CD14-positive monocyte (primary cell): ENCODE measurements around the gene PAK4. TPM values are rescaled to one million over a fixed set of nuclear protein-coding genes. Genes with fewer than 3 reads are reported as not detected.
A peak's percentile ranks its signal among the peaks of the same experiment; 100 is the strongest.

Experiments
- DNase-seq, 3 donors: peaks; one replicate each; pipeline ENCODE4 v3.0.0-alpha.2; 2011 to 2022
- H2AFZ ChIP-seq: 2 replicates; pipeline ENCODE4 v1.6.0; 2012; ENCODE audit warnings: mild to moderate bottlenecking, low read depth, low read length, inconsistent platforms; ENCODE audit not compliant: insufficient read depth, poor library complexity, severe bottlenecking
- H3K27ac ChIP-seq, 2 donors: 1 replicate in 1 of 2; 2 replicates in 1 of 2; pipeline ENCODE4 v1.5.1; 2012 to 2013; ENCODE audit warnings: low read length in 2 of 2, control low read depth in 1 of 2, inconsistent platforms in 1 of 2, low read depth in 1 of 2, mild to moderate bottlenecking in 1 of 2
- H3K27me3 ChIP-seq, 2 donors: one replicate each; pipeline versions ENCODE4 v1.6.0 to v1.6.1; 2011 to 2013; ENCODE audit warnings: low read length in 2 of 2; ENCODE audit not compliant: control insufficient read depth in 2 of 2, insufficient read depth in 2 of 2
- H3K36me3 ChIP-seq, 2 donors: replicated peaks in 1 of 2; 1 replicate in 1 of 2; 2 replicates in 1 of 2; pipeline versions ENCODE4 v1.5.1 to v1.6.1; 2012 to 2013; ENCODE audit warnings: low read length in 2 of 2, control low read depth in 1 of 2, inconsistent platforms in 1 of 2, mild to moderate bottlenecking in 1 of 2; ENCODE audit not compliant: insufficient read depth in 2 of 2, control insufficient read depth in 1 of 2
- H3K4me1 ChIP-seq, 2 donors: 1 replicate in 1 of 2; 2 replicates in 1 of 2; pipeline versions ENCODE4 v1.5.1 to v1.6.1; 2012 to 2013; ENCODE audit warnings: low read length in 2 of 2, control low read depth in 1 of 2, inconsistent platforms in 1 of 2, mild to moderate bottlenecking in 1 of 2, moderate library complexity in 1 of 2; ENCODE audit not compliant: insufficient read depth in 2 of 2, control insufficient read depth in 1 of 2
- H3K4me2 ChIP-seq: replicated peaks from 2 replicates; pipeline ENCODE3; 2012; ENCODE audit warnings: low read length, moderate library complexity, mild to moderate bottlenecking; ENCODE audit not compliant: poor library complexity, severe bottlenecking; ENCODE audit errors: extremely low read depth
- H3K4me3 ChIP-seq, 3 experiments: fragments of 200-600 bp in 1 of 3; sonication (generic) in 1 of 3; replicated peaks in 1 of 3; 1 replicate in 2 of 3; 2 replicates in 1 of 3; pipeline ENCODE4 v1.5.1; 2011 to 2013; ENCODE audit warnings: low read length in 3 of 3, mild to moderate bottlenecking in 3 of 3, control low read depth in 2 of 3, low read depth in 2 of 3, inconsistent platforms in 1 of 3, moderate library complexity in 1 of 3
- H3K79me2 ChIP-seq: 2 replicates; pipeline ENCODE4 v1.6.0; 2012; ENCODE audit warnings: mild to moderate bottlenecking, control low read depth, inconsistent platforms, low read length, moderate library complexity; ENCODE audit not compliant: insufficient read depth
- H3K9ac ChIP-seq: 2 replicates; pipeline ENCODE4 v1.6.0; 2017; ENCODE audit warnings: low read length, mild to moderate bottlenecking; ENCODE audit not compliant: insufficient read depth, poor library complexity, severe bottlenecking
- H3K9me3 ChIP-seq, 2 donors: replicated peaks in 1 of 2; 1 replicate in 1 of 2; 2 replicates in 1 of 2; pipeline versions ENCODE4 v1.5.1 to v1.6.1; 2012 to 2013; ENCODE audit warnings: low read length in 2 of 2, control low read depth in 1 of 2; ENCODE audit not compliant: control insufficient read depth in 1 of 2, insufficient read depth in 1 of 2
- H4K20me1 ChIP-seq: 2 replicates; pipeline ENCODE4 v1.6.0; 2012; ENCODE audit warnings: mild to moderate bottlenecking, low read length, control low read depth, moderate library complexity; ENCODE audit not compliant: insufficient read depth
- H3K27ac Mint-ChIP-seq, 7 donors: one replicate each; pipeline ENCODE4 v1.8.0; 2020; ENCODE audit warnings: mild to moderate bottlenecking in 7 of 7, mixed read lengths in 7 of 7, moderate library complexity in 6 of 7, inconsistent platforms in 2 of 7
- H3K27me3 Mint-ChIP-seq, 3 donors: one replicate each; pipeline ENCODE4 v1.8.0; 2021 to 2022; ENCODE audit warnings: low read depth in 3 of 3, mild to moderate bottlenecking in 3 of 3, mixed read lengths in 3 of 3, moderate library complexity in 3 of 3, inconsistent platforms in 1 of 3
- H3K36me3 Mint-ChIP-seq, 2 donors: one replicate each; pipeline ENCODE4 v1.8.0; 2020; ENCODE audit warnings: mixed read lengths in 2 of 2, inconsistent platforms in 1 of 2, mild to moderate bottlenecking in 1 of 2
- H3K4me1 Mint-ChIP-seq: one replicate; pipeline ENCODE4 v1.8.0; 2020; ENCODE audit warnings: mild to moderate bottlenecking, mixed read lengths
- H3K4me3 Mint-ChIP-seq, 2 donors: one replicate each; pipeline ENCODE4 v1.8.0; 2020; ENCODE audit warnings: mild to moderate bottlenecking in 2 of 2, mixed read lengths in 2 of 2, moderate library complexity in 1 of 2
- H3K9me3 Mint-ChIP-seq, 7 donors: one replicate each; pipeline ENCODE4 v1.8.0; 2020 to 2022; ENCODE audit warnings: mixed read lengths in 7 of 7, mild to moderate bottlenecking in 6 of 7, moderate library complexity in 6 of 7, inconsistent platforms in 2 of 7
- WGBS: methylation state at CpG from one replicate; pipeline ENCODE4 v1.1.5; 2013; ENCODE audit warnings: missing lambda C conversion rate; ENCODE audit not compliant: insufficient coverage; 5-methylcytosine and 5-hydroxymethylcytosine counted together
- intact Hi-C, 2 donors: fragments of 100-400 bp; cut with micrococcal nuclease; formaldehyde crosslinking; loops; one replicate each; pipeline versions ENCODE4 v1.15.0 to v1.15.1; 2023
- polyA plus RNA-seq, 3 donors: library from polyadenylated mRNA; depleted of rRNA in 1 of 3; unstranded in 2 of 3; stranded (reverse) in 1 of 3; fragments of 300-500 nt in 2 of 3; fragments of >200 nt in 1 of 3; fragmentation: Illumina TruSeq in 2 of 3; gene quantifications; 1 replicate in 2 of 3; 2 replicates in 1 of 3; pipeline ENCODE4 v1.2.3, GENCODE V29; 2012 to 2021
- TF ChIP-seq, protein P1 (sequence below): fragments of 200-600 bp; IDR thresholded peaks from one replicate; pipeline ENCODE4 v1.8.0; 2022; ENCODE audit warnings: antibody characterized with exemption, mild to moderate bottlenecking

Gene PAK4
- polyA plus RNA-seq, 3 donors: 1.3 to 11.3 (median 1.5) TPM

DNA sequence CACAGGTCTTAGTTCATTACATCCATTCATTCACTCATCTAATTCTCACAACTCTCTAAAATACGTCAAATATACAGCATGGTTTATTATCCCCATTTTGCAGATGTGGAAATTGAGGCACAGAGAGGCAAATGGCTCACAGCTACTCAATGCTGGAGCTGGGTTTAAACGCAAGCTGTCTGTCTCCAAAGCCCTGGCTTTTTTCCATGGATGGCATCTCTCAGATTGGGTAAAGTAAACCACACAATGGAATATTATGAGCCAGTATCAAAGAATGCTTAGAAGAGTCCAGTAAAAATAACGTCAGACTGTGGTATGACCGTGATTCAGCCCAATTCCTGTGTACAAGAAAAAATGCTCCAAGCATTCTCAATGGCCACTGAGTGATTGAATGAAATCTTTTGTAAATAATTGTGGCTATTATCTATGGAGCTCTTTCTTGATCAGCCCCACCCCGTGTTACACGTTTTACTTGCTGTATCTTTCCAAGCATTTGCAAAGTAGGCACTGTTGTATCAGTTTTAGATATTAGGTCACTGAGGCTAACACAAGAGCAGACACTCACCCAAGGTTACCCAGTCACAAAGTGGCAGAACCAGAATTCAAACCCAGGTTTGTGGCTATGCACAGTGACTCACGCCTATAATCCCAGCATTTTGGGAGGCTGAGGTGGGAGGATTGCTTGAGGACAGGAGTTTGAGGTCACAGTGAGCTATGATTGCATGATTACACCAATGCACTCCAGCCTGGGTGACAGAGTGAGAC lies 47.0 kb upstream of the PAK4 start:
- Mint-ChIP-seq H3K36me3 (no peaks in the 10 kb centered on the region), H3K4me1 (peaks cover 8% of the 10 kb centered on the region), H3K27ac (peak overlapping the region in 1 of 7 donors; percentile 57), H3K4me3 (no peak overlapping the region), H3K27me3 (peaks cover 32 to 35% (median 32%) of the 10 kb centered on the region in 3 donors), H3K9me3 (peaks cover 0 to 3% (median under 1%) of the 10 kb centered on the region in 7 donors)
- intact Hi-C loops: no loop called here
- Histone ChIP-seq H3K9me3 (no peaks in the 10 kb centered on the region), H3K27me3 (peaks cover 14 to 25% of the 10 kb centered on the region in 2 donors), H3K4me2 (no peak overlapping the region), H3K4me3 (no peak overlapping the region), H3K36me3 (no peaks in the 10 kb centered on the region), H3K9ac (no peak overlapping the region), H3K27ac (no peak overlapping the region), H2AFZ (no peak overlapping the region), H3K79me2 (no peaks in the 10 kb centered on the region), H3K4me1 (peaks cover 2 to 3% of the 10 kb centered on the region in 2 donors), H4K20me1 (no peaks in the 10 kb centered on the region)
- TF ChIP-seq, protein P1, sequence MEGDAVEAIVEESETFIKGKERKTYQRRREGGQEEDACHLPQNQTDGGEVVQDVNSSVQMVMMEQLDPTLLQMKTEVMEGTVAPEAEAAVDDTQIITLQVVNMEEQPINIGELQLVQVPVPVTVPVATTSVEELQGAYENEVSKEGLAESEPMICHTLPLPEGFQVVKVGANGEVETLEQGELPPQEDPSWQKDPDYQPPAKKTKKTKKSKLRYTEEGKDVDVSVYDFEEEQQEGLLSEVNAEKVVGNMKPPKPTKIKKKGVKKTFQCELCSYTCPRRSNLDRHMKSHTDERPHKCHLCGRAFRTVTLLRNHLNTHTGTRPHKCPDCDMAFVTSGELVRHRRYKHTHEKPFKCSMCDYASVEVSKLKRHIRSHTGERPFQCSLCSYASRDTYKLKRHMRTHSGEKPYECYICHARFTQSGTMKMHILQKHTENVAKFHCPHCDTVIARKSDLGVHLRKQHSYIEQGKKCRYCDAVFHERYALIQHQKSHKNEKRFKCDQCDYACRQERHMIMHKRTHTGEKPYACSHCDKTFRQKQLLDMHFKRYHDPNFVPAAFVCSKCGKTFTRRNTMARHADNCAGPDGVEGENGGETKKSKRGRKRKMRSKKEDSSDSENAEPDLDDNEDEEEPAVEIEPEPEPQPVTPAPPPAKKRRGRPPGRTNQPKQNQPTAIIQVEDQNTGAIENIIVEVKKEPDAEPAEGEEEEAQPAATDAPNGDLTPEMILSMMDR: no peak
- DNase-seq: no peak
- 93% methylated on average over 5 of the region's 7 CpGs for WGBS

DNA sequence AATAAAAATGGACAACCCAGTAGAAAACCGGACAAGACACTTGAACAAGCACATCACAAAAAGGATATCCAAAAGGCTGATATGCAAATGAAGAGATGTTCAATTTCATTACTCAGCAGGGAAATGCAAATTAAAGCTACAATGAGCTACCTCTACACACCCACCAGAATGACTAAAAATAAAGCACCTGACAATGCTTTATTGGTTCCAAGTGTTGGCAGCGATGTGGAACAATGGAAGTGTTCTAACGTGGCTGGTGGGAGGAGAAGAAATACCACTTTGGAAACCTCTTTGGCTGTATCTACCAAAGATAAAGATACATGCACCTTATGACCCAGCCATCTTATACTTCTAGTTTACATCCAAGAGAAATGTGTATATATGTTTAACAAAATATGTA lies 45.2 kb upstream of the PAK4 start:
- Histone ChIP-seq H3K36me3 (no peaks in the 10 kb centered on the region), H3K9ac (no peak overlapping the region), H3K4me1 (no peaks in the 10 kb centered on the region), H3K9me3 (peaks cover 0 to 7% of the 10 kb centered on the region in 2 donors), H3K4me2 (no peak overlapping the region), H3K4me3 (no peak overlapping the region), H3K79me2 (no peaks in the 10 kb centered on the region), H4K20me1 (no peaks in the 10 kb centered on the region), H2AFZ (no peak overlapping the region), H3K27me3 (peaks cover 27 to 42% of the 10 kb centered on the region in 2 donors), H3K27ac (no peak overlapping the region)
- TF ChIP-seq, protein P1: no peak
- Mint-ChIP-seq H3K4me1 (peaks cover 6% of the 10 kb centered on the region), H3K36me3 (no peaks in the 10 kb centered on the region), H3K27ac (no peak overlapping the region), H3K9me3 (peaks cover 0 to 5% (median 2%) of the 10 kb centered on the region in 7 donors), H3K27me3 (peaks cover 42 to 50% (median 48%) of the 10 kb centered on the region in 3 donors), H3K4me3 (no peak overlapping the region)
- no CpG with 5 or more reads among the region's 3 CpGs for WGBS
- intact Hi-C loops: no loop called here
- DNase-seq: no peak
